Measurements from ENCODE around the gene COQ3.

The COQ3 gene

GRCh38 chr6:99415446-99415845, 21.5 kb upstream of the COQ3 start:
- TF ChIP-seq GATA2 (IDR thresholded peaks at IDR 0.05; ENCODE audit: low read depth, low read length) (no peak), GATA3 (IDR thresholded peaks at IDR 0.05; ENCODE audit: low read depth, low read length) (no peak)

DNA sequence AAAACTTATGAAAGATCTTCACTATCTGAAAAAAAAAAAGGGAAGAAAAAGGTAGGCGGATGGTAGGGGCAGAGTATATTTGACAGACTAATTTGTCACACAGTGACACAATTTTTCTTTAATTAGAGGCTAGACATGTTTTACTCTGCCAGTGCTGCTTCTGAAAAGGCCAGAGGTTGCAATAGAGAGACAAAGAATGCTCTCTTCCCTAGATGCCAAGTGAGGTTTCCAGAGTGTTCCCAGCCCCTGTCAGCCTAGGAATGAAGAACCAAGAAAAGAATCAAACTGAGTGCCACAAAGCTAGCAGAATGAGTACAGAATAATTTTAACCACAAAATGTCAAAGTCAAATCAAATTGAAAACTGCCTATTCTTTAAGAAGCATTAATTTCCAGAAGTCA, 18.1 kb upstream of the COQ3 start:
- TF ChIP-seq GATA3 (IDR thresholded peaks at IDR 0.05; ENCODE audit: low read depth, low read length) (no peak), GATA2 (IDR thresholded peaks at IDR 0.05; ENCODE audit: low read depth, low read length) (no peak)

- TF ChIP-seq GATA3 (IDR thresholded peaks at IDR 0.05; ENCODE audit: low read depth, low read length), result no peak
- TF ChIP-seq GATA2 (IDR thresholded peaks at IDR 0.05; ENCODE audit: low read depth, low read length), result no peak
Measured at GRCh38 chr6:99409672-99410071, 15.7 kb upstream of the COQ3 start.

DNA sequence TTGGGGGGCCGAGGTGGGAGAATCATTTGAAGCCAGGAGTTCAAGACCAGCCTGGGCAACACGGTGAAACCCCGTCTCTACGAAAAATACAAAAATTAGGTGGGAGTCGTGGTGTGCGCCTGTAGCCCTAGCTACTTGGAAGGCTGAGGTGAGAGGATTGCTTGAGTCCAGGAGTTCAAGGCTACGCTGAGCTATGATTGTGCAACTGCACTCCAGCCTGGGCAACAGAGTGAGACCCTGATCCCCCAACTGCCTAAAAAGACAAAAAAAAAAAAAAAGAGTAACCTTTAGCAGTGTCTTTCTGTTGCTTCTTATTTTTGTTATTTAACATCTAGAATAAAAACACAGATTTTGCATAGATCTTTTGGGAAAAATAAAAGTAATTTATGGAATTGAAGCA, 13.1 kb upstream of the COQ3 start:
- TF ChIP-seq GATA3 (IDR thresholded peaks at IDR 0.05; ENCODE audit: low read depth, low read length) (no peak), GATA2 (IDR thresholded peaks at IDR 0.05; ENCODE audit: low read depth, low read length) (no peak)

DNA sequence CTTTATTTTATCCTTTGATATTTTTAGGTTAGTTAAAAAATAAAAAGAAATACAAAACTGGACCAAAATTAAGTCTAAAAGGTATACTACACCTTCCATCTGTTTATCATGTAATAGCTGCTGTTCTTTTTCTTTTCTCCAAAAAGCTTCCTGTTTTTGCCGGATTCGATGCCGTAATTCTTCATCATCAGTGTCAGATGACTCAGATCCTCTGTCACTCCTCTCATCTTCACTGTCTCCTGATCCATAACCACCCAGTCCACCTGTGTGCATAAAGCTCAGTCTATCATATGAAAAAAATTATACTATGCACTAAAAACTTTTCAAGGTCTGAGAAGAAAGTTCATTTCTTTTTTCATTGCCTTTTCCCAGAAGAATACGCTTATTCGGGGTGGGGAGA, 8.5 kb upstream of the COQ3 start:
- TF ChIP-seq GATA3 (IDR thresholded peaks at IDR 0.05; ENCODE audit: low read depth, low read length), result no peak
- TF ChIP-seq GATA2 (IDR thresholded peaks at IDR 0.05; ENCODE audit: low read depth, low read length), result no peak

DNA sequence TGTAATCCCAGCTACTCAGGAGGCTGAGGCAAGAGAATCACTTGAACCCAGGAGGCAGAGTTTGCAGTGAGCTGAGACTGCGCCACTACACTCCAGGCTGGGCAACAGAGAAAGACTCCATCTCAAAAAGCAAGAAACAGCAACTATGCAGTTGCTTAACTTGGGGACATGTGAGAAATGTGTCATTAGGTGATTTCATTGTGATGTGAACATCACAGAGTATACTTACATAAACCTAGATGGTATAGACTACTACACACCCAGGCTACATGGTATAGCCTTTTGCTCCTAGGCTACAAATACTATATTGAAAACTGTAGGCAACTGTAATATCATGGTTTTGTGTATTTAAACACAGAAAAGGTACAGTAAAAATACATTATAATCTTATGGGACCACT, 3.3 kb upstream of the COQ3 start:
- TF ChIP-seq GATA2 (IDR thresholded peaks at IDR 0.05; ENCODE audit: low read depth, low read length) (no peak), GATA3 (IDR thresholded peaks at IDR 0.05; ENCODE audit: low read depth, low read length) (no peak)

- TF ChIP-seq GATA2 (IDR thresholded peaks at IDR 0.05; ENCODE audit: low read depth, low read length) (no peak), GATA3 (IDR thresholded peaks at IDR 0.05; ENCODE audit: low read depth, low read length) (no peak)
Measured at GRCh38 chr6:99393366-99393697, 663 bp downstream of the COQ3 start.

- TF ChIP-seq GATA2 (IDR thresholded peaks at IDR 0.05; ENCODE audit: low read depth, low read length) (no peak), GATA3 (IDR thresholded peaks at IDR 0.05; ENCODE audit: low read depth, low read length) (no peak)
Measured at GRCh38 chr6:99390896-99391295, 3.1 kb downstream of the COQ3 start.

- TF ChIP-seq GATA3 (IDR thresholded peaks at IDR 0.05; ENCODE audit: low read depth, low read length) (no peak), GATA2 (IDR thresholded peaks at IDR 0.05; ENCODE audit: low read depth, low read length) (no peak)
Measured at GRCh38 chr6:99384507-99384906, 9.5 kb downstream of the COQ3 start.

- no peak for TF ChIP-seq GATA3 (IDR thresholded peaks at IDR 0.05; ENCODE audit: low read depth, low read length)
- no peak for TF ChIP-seq GATA2 (IDR thresholded peaks at IDR 0.05; ENCODE audit: low read depth, low read length)
Measured at GRCh38 chr6:99378636-99379035, 15.4 kb downstream of the COQ3 start.

- TF ChIP-seq GATA2 (IDR thresholded peaks at IDR 0.05; ENCODE audit: low read depth, low read length) (no peak), GATA3 (IDR thresholded peaks at IDR 0.05; ENCODE audit: low read depth, low read length) (no peak)
Measured at GRCh38 chr6:99369533-99369932, 24.5 kb downstream of the COQ3 start.

- no peak for TF ChIP-seq GATA3 (IDR thresholded peaks at IDR 0.05; ENCODE audit: low read depth, low read length)
- TF ChIP-seq GATA2 (IDR thresholded peaks at IDR 0.05; ENCODE audit: low read depth, low read length), result no peak
Measured at GRCh38 chr6:99366852-99367251, 27.1 kb downstream of the COQ3 start.

DNA sequence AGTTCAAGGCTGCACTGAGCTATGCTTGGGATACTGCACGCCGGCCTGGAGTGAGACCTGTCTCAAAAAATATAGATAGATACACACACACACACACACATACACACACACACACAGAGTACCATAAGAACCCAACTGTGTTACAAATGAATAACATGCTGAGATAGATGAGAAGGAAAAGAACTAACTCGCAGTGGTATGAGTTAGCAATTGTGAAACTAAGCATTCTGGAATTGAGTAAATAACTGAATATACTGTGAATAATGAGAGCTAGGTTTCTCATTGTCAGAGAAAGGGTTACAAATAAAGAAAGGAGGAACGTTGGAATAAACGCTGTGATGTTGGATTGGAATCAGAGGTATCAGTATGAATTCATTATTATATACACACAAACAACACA, 30.0 kb downstream of the COQ3 start:
- TF ChIP-seq GATA2 (IDR thresholded peaks at IDR 0.05; ENCODE audit: low read depth, low read length) (no peak), GATA3 (IDR thresholded peaks at IDR 0.05; ENCODE audit: low read depth, low read length) (no peak)

- no peak for TF ChIP-seq GATA2 (IDR thresholded peaks at IDR 0.05; ENCODE audit: low read depth, low read length)
- no peak for TF ChIP-seq GATA3 (IDR thresholded peaks at IDR 0.05; ENCODE audit: low read depth, low read length)
Measured at GRCh38 chr6:99362678-99363268, 31.2 kb downstream of the COQ3 start.

DNA sequence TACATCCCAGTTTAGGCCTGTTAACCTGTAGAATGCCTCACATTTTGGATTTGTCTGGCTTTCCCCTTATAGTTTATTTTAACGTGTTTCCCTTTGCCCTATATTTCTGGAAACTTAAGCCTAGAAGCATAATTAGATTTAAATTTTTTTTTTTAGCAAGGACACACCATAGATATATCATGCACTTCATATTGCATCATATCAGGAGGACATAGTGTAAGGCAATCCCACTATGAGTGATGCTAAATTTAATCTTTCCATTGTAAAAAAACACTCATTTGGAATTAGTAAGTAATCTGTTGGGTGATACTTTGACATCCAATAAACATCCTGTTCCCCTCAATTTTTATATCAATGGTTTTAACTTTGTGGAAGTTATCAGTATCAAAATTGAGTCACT, 34.2 kb downstream of the COQ3 start:
- TF ChIP-seq GATA3 (IDR thresholded peaks at IDR 0.05; ENCODE audit: low read depth, low read length), result no peak
- no peak for TF ChIP-seq GATA2 (IDR thresholded peaks at IDR 0.05; ENCODE audit: low read depth, low read length)

DNA sequence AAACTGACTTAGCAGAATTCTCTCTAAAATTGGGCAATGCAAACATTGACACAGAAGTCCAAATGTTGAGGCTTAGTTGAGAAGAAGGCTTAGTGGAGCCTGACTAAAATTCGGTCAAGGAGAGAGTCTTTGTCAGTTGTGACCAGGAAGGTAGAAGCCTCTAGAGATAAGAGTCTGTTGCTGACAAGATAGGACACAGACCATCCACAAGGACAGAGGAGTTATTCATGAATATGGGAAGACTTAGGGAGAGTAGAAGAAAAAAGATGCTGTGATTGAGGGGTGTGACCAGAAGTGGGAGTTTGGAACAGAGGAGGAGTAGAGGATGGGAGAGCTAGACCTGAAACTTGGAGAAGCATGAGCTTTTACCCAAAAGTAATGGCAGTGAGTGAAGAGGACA, 37.4 kb downstream of the COQ3 start:
- no peak for TF ChIP-seq GATA3 (IDR thresholded peaks at IDR 0.05; ENCODE audit: low read depth, low read length)
- TF ChIP-seq GATA2 (IDR thresholded peaks at IDR 0.05; ENCODE audit: low read depth, low read length), result no peak

Data from SH-SY5Y (cell line).